SJSA1 (cell line): Measurements from ENCODE around the gene CTDSP2. TPM values are rescaled to one million over a fixed set of nuclear protein-coding genes. Genes with fewer than 3 reads are reported as not detected.

Experiments
- DNase-seq, 2 experiments: peaks; one replicate each; pipeline ENCODE4 v3.0.0-alpha.2; 2015 to 2020; ENCODE audit warnings: low spot score in 2 of 2, low read depth in 1 of 2
- H3K27ac ChIP-seq: fragments of 250-450 bp; sonication (Bioruptor Pico); 2 replicates; pipeline ENCODE4 v1.5.1; 2020; ENCODE audit warnings: mild to moderate bottlenecking, moderate library complexity
- H3K27me3 ChIP-seq: fragments of 250-450 bp; sonication (Bioruptor Pico); replicated peaks from 2 replicates; pipeline ENCODE4 v1.5.1; 2020; ENCODE audit warnings: mild to moderate bottlenecking, moderate library complexity
- H3K36me3 ChIP-seq: fragments of 250-450 bp; sonication (Bioruptor Pico); 2 replicates; pipeline ENCODE4 v1.5.1; 2020; ENCODE audit warnings: mild to moderate bottlenecking
- H3K4me1 ChIP-seq: fragments of 250-450 bp; sonication (Bioruptor Pico); replicated peaks from 2 replicates; pipeline ENCODE4 v1.6.1; 2021; ENCODE audit warnings: mild to moderate bottlenecking
- H3K4me3 ChIP-seq: fragments of 250-450 bp; sonication (Bioruptor Pico); 2 replicates; pipeline ENCODE4 v1.5.1; 2020; ENCODE audit warnings: mild to moderate bottlenecking
- H3K9me3 ChIP-seq: fragments of 250-450 bp; sonication (Bioruptor Pico); replicated peaks from 2 replicates; pipeline ENCODE4 v1.5.1; 2020; ENCODE audit warnings: mild to moderate bottlenecking
- total RNA-seq: library from RNA; depleted of rRNA; stranded (reverse); fragments of >200 nt; shearing (Covaris generic); gene quantifications from 2 replicates; pipeline ENCODE4 v1.2.3, GENCODE V29; 2014; rRNA removed

CTDSP2 gene, protein sequence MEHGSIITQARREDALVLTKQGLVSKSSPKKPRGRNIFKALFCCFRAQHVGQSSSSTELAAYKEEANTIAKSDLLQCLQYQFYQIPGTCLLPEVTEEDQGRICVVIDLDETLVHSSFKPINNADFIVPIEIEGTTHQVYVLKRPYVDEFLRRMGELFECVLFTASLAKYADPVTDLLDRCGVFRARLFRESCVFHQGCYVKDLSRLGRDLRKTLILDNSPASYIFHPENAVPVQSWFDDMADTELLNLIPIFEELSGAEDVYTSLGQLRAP
- total RNA-seq = 420 and 508 TPM in 2 replicates

DNA sequence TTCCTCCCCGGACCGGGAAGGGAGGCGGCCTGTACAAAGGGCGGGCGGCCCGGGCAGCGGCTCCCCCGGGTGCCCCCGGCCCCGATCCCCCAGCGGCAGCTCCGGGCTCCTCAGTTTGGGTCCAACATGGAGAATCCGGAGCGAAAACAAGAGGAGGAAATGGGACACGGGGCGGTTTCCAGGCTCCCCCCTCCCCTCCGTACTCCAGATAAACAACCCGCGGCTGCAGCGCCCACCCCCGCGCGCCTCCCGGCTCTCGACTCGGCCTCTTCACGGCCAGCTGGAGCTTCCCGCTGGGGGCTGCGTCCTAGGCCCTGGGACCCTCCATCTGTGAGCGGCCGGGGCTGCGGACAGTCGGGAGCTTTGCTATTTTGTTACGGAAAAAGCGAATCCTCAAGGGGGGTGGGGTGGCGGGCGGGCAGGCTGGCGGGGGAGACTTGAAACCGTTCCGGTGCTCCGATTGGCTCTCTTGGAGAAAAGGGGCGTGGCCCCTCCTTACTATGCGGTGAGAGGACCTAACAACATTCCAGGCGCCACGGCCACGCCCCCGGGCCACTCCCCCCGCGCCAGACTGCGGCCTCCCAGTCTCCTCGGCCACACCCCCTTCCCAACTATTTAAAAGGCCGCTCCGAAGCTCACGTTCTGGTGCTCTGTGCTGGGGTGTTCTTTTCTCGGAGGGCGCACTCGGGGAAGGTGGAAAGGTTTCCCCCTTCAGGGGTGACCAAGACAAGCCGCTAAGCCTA, at the start of gene CTDSP2:
Gene CTDSP2 (minus strand): TSS at position 153 of the 743 bp plus-strand sequence. CDS start 294 bp downstream, outside the sequence.
- Histone ChIP-seq H3K27me3 (peaks cover 5% of the 10 kb centered on the region), H3K4me3 (peak within 1 kb of the TSS; percentile 84), H3K4me1 (peaks cover 40% of the 10 kb centered on the region), H3K9me3 (peaks cover 5% of the 10 kb centered on the region; the same call in 1 of the 2 replicates), H3K27ac (peak within 1 kb of the TSS; percentile 81), H3K36me3 (peaks cover 46% of the 10 kb centered on the region)
- DNase-seq = peak; percentile 100

DNA sequence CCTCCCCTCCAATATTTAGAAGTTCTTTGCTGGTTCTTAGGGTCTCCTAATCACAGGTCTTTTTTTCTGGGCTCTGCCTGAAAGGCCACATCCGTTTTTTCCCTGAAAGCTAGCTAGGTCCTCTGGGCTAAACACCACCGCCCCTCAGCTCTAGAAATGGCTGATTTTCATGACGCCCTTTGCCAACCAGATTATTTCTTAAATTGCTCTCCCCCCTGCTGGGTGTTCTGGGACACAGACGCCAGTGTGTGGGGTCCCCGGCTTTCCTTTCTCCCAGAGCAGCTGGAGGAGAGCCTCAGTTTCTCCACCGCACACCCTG, 49.5 kb upstream of the CTDSP2 start:
- H3K36me3 ChIP-seq = no peaks in the 10 kb centered on the region
- peak overlapping the region; percentile 45 for H3K4me3 ChIP-seq
- H3K9me3 ChIP-seq = no peaks in the 10 kb centered on the region
- DNase-seq = no peak
- peak overlapping the region; percentile 86 for H3K27ac ChIP-seq
- H3K27me3 ChIP-seq = no peaks in the 10 kb centered on the region
- peaks cover 65% of the 10 kb centered on the region for H3K4me1 ChIP-seq

DNA sequence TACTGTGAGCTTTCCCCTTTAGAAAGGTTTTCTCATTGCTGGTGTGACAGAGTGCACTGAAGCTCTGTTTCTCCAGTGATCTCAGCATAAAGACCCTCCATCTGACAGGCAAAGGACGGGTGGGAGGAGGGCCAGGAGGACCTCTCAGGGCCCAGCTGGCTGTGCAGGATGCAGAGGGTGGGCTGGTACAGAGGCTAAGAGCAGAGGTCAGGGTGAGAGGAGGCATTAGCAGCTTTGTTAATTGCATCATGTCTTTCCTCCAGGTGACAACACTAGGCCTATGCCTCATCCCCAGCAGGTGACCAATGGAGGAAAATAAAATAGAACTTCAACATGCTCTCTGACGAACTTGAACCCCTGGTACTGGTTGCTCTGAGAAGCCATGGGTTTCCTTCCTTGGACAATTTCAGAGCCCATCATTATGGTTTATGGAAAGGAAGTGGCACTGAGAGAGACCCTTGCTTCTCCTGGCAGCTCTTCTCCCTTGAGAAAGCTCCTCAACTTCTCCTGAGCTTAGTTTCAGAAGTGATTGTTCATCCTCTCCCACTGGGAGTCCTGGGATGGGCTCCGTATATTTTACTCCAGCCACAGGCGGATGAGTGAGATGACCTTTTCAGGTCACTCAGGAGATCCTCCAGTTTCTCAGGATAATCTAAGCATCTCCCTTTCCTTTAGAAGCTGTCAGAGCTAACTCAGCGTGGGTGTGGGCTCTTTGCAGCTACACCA, 49.0 kb upstream of the CTDSP2 start:
- Histone ChIP-seq H3K4me1 (peaks cover 68% of the 10 kb centered on the region), H3K27ac (peak overlapping the region; percentile 86), H3K4me3 (no peak overlapping the region), H3K36me3 (no peaks in the 10 kb centered on the region), H3K27me3 (no peaks in the 10 kb centered on the region), H3K9me3 (no peaks in the 10 kb centered on the region)
- DNase-seq = peak in 1 of 2 experiments; percentile 74

- H3K9me3 ChIP-seq = no peaks in the 10 kb centered on the region
- H3K4me3 ChIP-seq = no peak overlapping the region
- H3K27me3 ChIP-seq = no peaks in the 10 kb centered on the region
- H3K4me1 ChIP-seq = peaks cover 77% of the 10 kb centered on the region
- peak overlapping the region; percentile 76 for H3K27ac ChIP-seq
- DNase-seq = peak in 1 of 2 experiments; percentile 73
- no peaks in the 10 kb centered on the region for H3K36me3 ChIP-seq
These were observed 48.1 kb upstream of the CTDSP2 start for GRCh38 chr12:57894399-57895292.

DNA sequence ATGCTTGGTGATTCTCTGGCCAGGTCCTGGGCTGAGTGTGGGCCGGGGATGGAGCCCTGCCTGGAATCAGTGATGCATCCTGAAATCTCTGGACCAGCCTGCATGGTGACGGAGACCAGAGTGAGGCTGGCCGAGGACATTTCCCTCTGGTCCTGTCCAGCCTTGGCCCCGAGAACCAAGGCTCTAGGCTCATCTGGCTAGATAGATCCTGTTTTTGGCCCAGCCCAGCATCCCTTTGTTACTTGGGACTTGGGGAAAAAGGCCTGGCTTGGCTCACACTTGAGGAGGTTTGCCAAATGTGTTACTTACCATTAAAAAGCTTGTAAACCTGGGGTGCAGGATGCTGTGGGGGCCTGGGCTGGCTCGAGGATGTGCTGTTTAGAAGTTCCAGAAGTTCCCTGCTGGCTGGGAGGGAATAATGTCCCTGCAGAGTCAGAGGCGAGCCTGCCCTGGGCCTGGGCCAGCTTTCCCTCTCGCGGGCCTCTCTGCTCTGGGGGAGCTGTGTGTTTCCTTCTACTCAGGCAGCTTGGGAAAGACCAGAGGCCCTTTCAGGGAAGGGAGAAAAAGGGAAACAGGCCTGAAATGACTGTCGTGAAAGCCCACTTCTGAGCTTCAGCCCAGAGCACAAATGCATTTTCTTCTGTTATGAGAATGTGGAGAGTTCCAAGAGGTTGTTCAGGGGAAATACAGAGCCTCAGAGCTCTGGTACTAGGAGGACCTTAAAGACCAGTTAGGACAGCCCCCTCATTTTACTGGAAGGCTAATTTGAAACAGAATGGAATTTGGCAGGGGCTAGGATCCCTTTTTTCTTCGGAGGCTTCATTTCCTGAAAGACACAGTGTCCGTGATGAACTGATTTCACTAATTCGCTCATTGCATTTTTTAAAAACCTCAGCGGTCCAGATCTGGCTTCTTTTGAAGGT, 47.2 kb upstream of the CTDSP2 start:
- peaks cover 81% of the 10 kb centered on the region for H3K4me1 ChIP-seq

DNA sequence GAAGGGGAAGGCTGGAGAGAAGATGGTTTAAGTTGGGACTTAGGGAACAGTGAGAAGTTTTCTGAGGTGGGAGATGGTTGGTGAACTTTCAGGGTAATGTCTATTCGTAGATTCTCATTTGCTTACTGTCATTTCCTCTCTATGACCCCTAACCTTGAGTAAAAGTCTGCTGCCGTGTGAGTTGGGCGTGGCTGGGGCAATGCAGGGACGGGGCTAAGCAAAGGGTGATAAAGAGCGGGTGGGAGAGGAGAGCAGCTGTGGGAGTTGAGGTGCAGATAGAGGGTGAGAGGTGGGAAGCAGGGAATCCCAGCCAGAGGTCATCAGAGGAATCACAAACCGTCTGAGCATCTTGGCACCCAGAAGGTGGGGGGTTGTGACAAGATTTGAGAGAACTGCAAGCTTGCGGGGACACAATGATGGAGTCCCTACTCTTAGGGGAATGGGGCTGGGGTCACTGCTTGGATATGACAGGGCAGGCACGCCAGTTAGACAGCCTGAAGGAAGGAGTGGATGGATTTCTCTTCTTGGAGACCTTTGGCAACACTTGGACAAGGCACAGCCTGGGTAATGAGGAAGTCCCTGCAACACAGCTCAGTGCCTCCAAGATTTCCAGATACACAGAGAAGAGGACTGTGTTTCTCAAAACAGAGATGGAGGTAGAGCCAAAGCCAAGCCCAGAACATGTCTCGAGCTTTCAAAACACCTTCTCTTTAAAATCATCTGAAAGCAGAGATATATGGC, 45.9 kb upstream of the CTDSP2 start:
- H3K27me3 ChIP-seq = no peaks in the 10 kb centered on the region
- H3K36me3 ChIP-seq = no peaks in the 10 kb centered on the region
- H3K9me3 ChIP-seq = no peaks in the 10 kb centered on the region
- no peak overlapping the region for H3K4me3 ChIP-seq
- no peak for DNase-seq
- H3K4me1 ChIP-seq = peaks cover 81% of the 10 kb centered on the region
- H3K27ac ChIP-seq = no peak overlapping the region

More for the DNA sequence above, 47.2 kb upstream of the CTDSP2 start:
- Histone ChIP-seq H3K4me3 (no peak overlapping the region), H3K27me3 (no peaks in the 10 kb centered on the region), H3K36me3 (no peaks in the 10 kb centered on the region), H3K27ac (peak overlapping the region; percentile 76), H3K9me3 (no peaks in the 10 kb centered on the region)
- no peak for DNase-seq

- Histone ChIP-seq H3K36me3 (no peaks in the 10 kb centered on the region), H3K27me3 (no peaks in the 10 kb centered on the region), H3K27ac (no peak overlapping the region), H3K4me1 (peaks cover 79% of the 10 kb centered on the region), H3K4me3 (no peak overlapping the region), H3K9me3 (no peaks in the 10 kb centered on the region)
- DNase-seq = peak in 1 of 2 experiments; percentile 69
These were observed 45.2 kb upstream of the CTDSP2 start for GRCh38 chr12:57891542-57892228.

DNA sequence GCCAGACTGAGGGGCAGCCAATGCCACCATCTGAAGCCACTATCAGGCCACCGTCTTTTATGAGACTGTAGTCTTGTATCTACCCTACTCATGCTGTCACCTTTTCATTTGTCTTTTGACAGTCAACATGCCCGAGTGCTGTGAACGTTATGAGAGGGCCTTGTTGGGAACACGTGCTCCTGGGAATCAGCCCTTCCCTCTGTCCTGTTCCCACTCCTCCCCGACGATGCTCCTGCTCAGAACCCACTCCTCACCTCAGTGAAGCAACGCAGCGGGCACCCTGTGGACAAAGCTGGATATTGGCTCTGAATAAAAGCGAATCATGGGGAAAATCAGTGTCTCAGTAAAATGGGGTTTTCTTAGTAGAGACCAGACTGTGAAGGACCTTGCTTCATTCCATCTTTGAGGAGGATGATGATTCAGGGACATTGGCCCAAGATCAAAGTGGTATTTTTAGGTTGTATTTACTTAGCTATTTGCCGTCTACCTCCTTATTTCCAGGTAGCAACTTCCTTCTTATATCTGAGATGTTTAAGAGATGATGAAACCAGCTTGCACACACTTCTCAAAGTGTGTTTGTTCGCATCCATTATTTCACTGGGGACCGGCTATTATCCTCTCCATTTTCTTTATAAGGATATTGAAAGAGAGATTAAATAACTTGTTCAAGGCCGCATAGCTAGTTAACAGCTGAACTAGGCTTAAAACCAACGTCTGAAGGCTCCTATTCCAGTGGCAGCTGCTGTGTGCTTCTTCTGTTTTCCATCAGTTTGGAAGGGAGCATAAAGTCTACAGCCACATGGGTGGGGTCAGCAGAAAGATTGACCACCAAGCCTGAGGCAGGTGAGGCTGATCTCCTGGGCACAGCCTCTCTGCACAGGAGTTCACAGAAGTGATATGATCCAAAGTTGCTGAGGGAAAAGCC, 43.9 kb upstream of the CTDSP2 start:
- Histone ChIP-seq H3K4me3 (no peak overlapping the region), H3K27ac (no peak overlapping the region), H3K9me3 (peaks cover under 1% of the 10 kb centered on the region; the same call in 1 of the 2 replicates), H3K4me1 (peaks cover 69% of the 10 kb centered on the region), H3K27me3 (no peaks in the 10 kb centered on the region), H3K36me3 (no peaks in the 10 kb centered on the region)
- DNase-seq = peak in 1 of 2 experiments; percentile 74

GRCh38 chr12:57889500-57889989, 43.0 kb upstream of the CTDSP2 start:
- peaks cover 5% of the 10 kb centered on the region for H3K9me3 ChIP-seq
- H3K36me3 ChIP-seq = no peaks in the 10 kb centered on the region
- H3K4me1 ChIP-seq = peaks cover 60% of the 10 kb centered on the region
- no peak overlapping the region for H3K4me3 ChIP-seq
- no peaks in the 10 kb centered on the region for H3K27me3 ChIP-seq
- no peak for DNase-seq
- peak overlapping the region; percentile 33 for H3K27ac ChIP-seq

DNA sequence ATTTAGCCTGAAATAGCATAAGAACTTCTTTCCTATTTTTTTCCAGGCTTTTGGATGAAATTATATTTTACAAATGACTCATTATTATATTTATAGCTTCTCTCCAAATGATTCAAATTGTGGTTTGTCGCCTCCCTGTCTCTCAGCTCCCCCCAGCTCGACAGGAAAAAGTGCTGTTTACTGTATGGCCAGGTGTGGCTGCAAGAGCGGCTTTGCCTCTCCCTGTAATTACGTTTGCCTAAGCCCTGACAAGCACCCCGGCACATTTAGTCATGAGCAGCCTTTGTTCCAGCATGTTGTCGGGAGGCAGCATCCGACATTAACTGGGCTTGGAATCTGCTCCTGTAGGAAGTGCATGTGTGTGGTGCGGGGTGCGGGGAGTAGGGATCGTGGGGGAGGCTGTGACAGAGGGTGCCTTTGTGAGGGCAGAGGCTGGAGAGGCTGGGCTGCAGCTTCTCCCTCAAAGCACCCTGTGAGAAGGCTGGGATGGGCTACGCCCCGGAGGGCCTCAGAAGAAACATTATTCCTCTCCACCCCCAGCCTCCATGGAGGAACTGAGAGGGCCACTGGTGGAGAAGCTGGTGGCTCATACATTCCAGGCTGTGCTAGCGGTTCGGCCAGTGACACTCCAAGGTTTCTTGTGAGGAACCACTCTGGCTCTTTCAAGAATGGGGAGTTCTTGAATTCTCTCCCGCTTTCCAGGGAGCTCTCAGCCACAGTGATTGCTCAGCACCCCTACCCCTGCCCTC, 42.1 kb upstream of the CTDSP2 start:
- H3K9me3 ChIP-seq = peaks cover 5% of the 10 kb centered on the region
- DNase-seq = no peak
- H3K4me1 ChIP-seq = peaks cover 50% of the 10 kb centered on the region
- no peaks in the 10 kb centered on the region for H3K27me3 ChIP-seq
- peak overlapping the region; percentile 33 for H3K27ac ChIP-seq
- peak overlapping the region; percentile 0 for H3K4me3 ChIP-seq
- no peaks in the 10 kb centered on the region for H3K36me3 ChIP-seq
